ENCODE measurements around the gene CDIP1. TPM values are rescaled to one million over a fixed set of nuclear protein-coding genes. Genes with fewer than 3 reads are reported as not detected.
A peak's percentile ranks its signal among the peaks of the same experiment; 100 is the strongest.

Gene CDIP1
- total and polyA plus RNA-seq, 2 of the 8 experiments (the other 6 are each of a cell fraction or from before 2014, with no cell fraction given): 56.6 to 76.3 TPM

GRCh38 chr16:4538350-4539235 is at the start of gene CDIP1 (continued):
- TF ChIP-seq USF2 (IDR thresholded peaks at IDR 0.05; ENCODE audit: low read length) (peak; percentile 98), E2F6 (IDR thresholded peaks at IDR 0.05) (peak; percentile 100), EGR1 (IDR thresholded peaks at IDR 0.05; ENCODE audit: borderline replicate concordance, low read depth, low read length) (peak; percentile 83; the same call in 1 of the 2 replicates), CBX8 (IDR thresholded peaks at IDR 0.05; ENCODE audit: borderline replicate concordance, low read depth, low read length) (no peak), EP300 (IDR thresholded peaks at IDR 0.05; ENCODE audit: borderline replicate concordance in 1 of 2, low read depth in 2 of 2, low read length in 2 of 2) (0 out of 3 replicates have a peak, but pooled peaks of 1 of the 2 experiments have one; percentile 8), YY1 (IDR thresholded peaks at IDR 0.05; ENCODE audit: low read depth, low read length) (no peak), FOSL1 (IDR thresholded peaks at IDR 0.05; ENCODE audit: insufficient read depth, low read depth, low read length) (no peak), RBBP5 (IDR thresholded peaks at IDR 0.05; ENCODE audit: borderline replicate concordance, low read depth, low read length) (peak; percentile 60; the same call in 1 of the 2 replicates), HDAC2 (IDR thresholded peaks at IDR 0.05; ENCODE audit: borderline replicate concordance in 1 of 2, low read depth in 2 of 2, low read length in 2 of 2) (peak in 1 of 2 experiments; percentile 98; a peak in 2 of 4 replicates), RNF2 (IDR thresholded peaks at IDR 0.05; ENCODE audit: borderline replicate concordance, low read depth, low read length, missing control alignments, poor library complexity, severe bottlenecking) (peak; percentile 73), SIX5 (IDR thresholded peaks at IDR 0.05; ENCODE audit: low read depth, low read length) (no peak), CEBPB (IDR thresholded peaks at IDR 0.05; ENCODE audit: low read depth, low read length) (0 out of 2 replicates have a peak, but pooled peaks have one; percentile 19), CREB1 (IDR thresholded peaks at IDR 0.05) (peak; percentile 96), JUN (IDR thresholded peaks at IDR 0.05; ENCODE audit: low read depth, low read length) (peak; percentile 67), BACH1 (IDR thresholded peaks at IDR 0.05; ENCODE audit: low read length) (no peak), TCF12 (IDR thresholded peaks at IDR 0.05; ENCODE audit: low read depth, low read length) (0 out of 2 replicates have a peak, but pooled peaks have one; percentile 26), ATF3 (IDR thresholded peaks at IDR 0.05; ENCODE audit: insufficient read depth, low read depth, low read length) (peak; percentile 87), SP1 (IDR thresholded peaks at IDR 0.05; ENCODE audit: low read depth, low read length) (no peak; the same call in 1 of the 2 replicates), NRF1 (IDR thresholded peaks at IDR 0.05; ENCODE audit: low read depth, low read length) (no peak), MAX (IDR thresholded peaks at IDR 0.05) (peak; percentile 100)

All from H1 (cell line).